GM23338 (cell line): ENCODE data around the gene CCDC174. TPM values are rescaled to one million over a fixed set of nuclear protein-coding genes. Genes with fewer than 3 reads are reported as not detected.

Experiments used
- ATAC-seq: fragments of 200-7000 bp; cut with Tn5 transposase; 3 replicates; pipeline ENCODE4 v1.9.1; 2020
- DNase-seq: peaks from one replicate; pipeline ENCODE4 v3.0.0-alpha.2; 2015; ENCODE audit warnings: low spot score
- H2AFZ ChIP-seq: fragments of 200-600 bp; sonication (generic); 2 replicates; pipeline ENCODE4 v1.8.0; 2016; ENCODE audit warnings: antibody characterized with exemption, mild to moderate bottlenecking, moderate library complexity
- H3F3A ChIP-seq: fragments of 200-600 bp; sonication (generic); replicated peaks from 2 replicates; pipeline ENCODE4 v1.8.0; 2017; ENCODE audit warnings: antibody characterized with exemption, mixed run types, low read depth
- H3K27ac ChIP-seq: fragments of 200-600 bp; sonication (generic); 2 replicates; pipeline ENCODE4 v1.6.1; 2016; ENCODE audit warnings: low read depth
- H3K27me3 ChIP-seq: fragments of 200-600 bp; sonication (generic); 2 replicates; pipeline ENCODE4 v1.8.0; 2016; ENCODE audit warnings: mild to moderate bottlenecking, mixed run types, moderate library complexity; ENCODE audit not compliant: insufficient read depth
- H3K36me3 ChIP-seq: fragments of 200-600 bp; sonication (generic); 2 replicates; pipeline ENCODE4 v1.8.0; 2016; ENCODE audit warnings: mild to moderate bottlenecking; ENCODE audit not compliant: insufficient read depth
- H3K4me1 ChIP-seq: fragments of 200-600 bp; sonication (generic); 2 replicates; pipeline ENCODE4 v1.8.0; 2016; ENCODE audit warnings: mild to moderate bottlenecking, moderate library complexity; ENCODE audit not compliant: insufficient read depth
- H3K4me2 ChIP-seq: fragments of 200-600 bp; sonication (generic); 2 replicates; pipeline ENCODE4 v1.7.1; 2017; ENCODE audit warnings: mixed run types
- H3K4me3 ChIP-seq: fragments of 200-600 bp; sonication (generic); 2 replicates; pipeline ENCODE4 v1.6.1; 2016; ENCODE audit warnings: mixed run types
- H3K79me2 ChIP-seq: fragments of 200-600 bp; sonication (generic); replicated peaks from 2 replicates; pipeline ENCODE4 v1.8.0; 2017; ENCODE audit warnings: mild to moderate bottlenecking; ENCODE audit not compliant: insufficient read depth
- H3K9me2 ChIP-seq: fragments of 200-600 bp; sonication (generic); 2 replicates; pipeline ENCODE4 v1.8.0; 2017; ENCODE audit not compliant: insufficient read depth
- H4K20me1 ChIP-seq: fragments of 200-600 bp; sonication (generic); replicated peaks from 2 replicates; pipeline ENCODE4 v1.8.0; 2017; ENCODE audit warnings: mild to moderate bottlenecking; ENCODE audit not compliant: insufficient read depth
- H3K27ac Mint-ChIP-seq: 2 replicates; pipeline ENCODE4 v1.8.0; 2020; ENCODE audit warnings: inconsistent platforms, mild to moderate bottlenecking, moderate library complexity, mixed read lengths
- H3K27me3 Mint-ChIP-seq: 3 replicates; pipeline ENCODE4 v1.8.0; 2022; ENCODE audit warnings: low read depth, mild to moderate bottlenecking, moderate library complexity, mixed read lengths, inconsistent platforms; ENCODE audit not compliant: insufficient read depth, poor library complexity
- H3K36me3 Mint-ChIP-seq: 3 replicates; pipeline ENCODE4 v1.8.0; 2021; ENCODE audit warnings: low read depth, mild to moderate bottlenecking, inconsistent platforms, moderate library complexity, mixed read lengths
- H3K4me1 Mint-ChIP-seq: 3 replicates; pipeline ENCODE4 v1.8.0; 2020; ENCODE audit warnings: mild to moderate bottlenecking, inconsistent platforms, mixed read lengths
- H3K4me3 Mint-ChIP-seq: 3 replicates; pipeline ENCODE4 v1.8.0; 2021; ENCODE audit warnings: moderate library complexity, mild to moderate bottlenecking, inconsistent platforms, mixed read lengths
- H3K9me3 Mint-ChIP-seq: 3 replicates; pipeline ENCODE4 v1.8.0; 2020; ENCODE audit warnings: moderate library complexity, mild to moderate bottlenecking, inconsistent platforms, mixed read lengths
- CREB1 ChIP-seq: fragments of 250-450 bp; sonication (Bioruptor Pico); IDR thresholded peaks from 2 replicates; pipeline ENCODE4 v1.5.0; 2020; ENCODE audit warnings: low read depth, mild to moderate bottlenecking, moderate library complexity
- CTCF ChIP-seq, 2 experiments: fragments of 200-600 bp in 1 of 2; sonication (generic) in 1 of 2; conservative IDR thresholded peaks; 2 replicates each; pipeline versions ENCODE4 v1.5.1 to v1.6.1; 2016 to 2017; ENCODE audit warnings: antibody characterized with exemption in 2 of 2, low read depth in 2 of 2, mild to moderate bottlenecking in 2 of 2, moderate library complexity in 1 of 2
- EZH2 ChIP-seq: fragments of 200-600 bp; sonication (generic); IDR thresholded peaks from one replicate; pipeline ENCODE4 v1.8.0; 2017; ENCODE audit warnings: antibody characterized with exemption, mild to moderate bottlenecking, low read depth; ENCODE audit not compliant: unreplicated experiment
- EZH2phosphoT487 ChIP-seq: fragments of 200-600 bp; sonication (generic); IDR thresholded peaks from one replicate; pipeline ENCODE4 v1.8.1; 2018; ENCODE audit warnings: antibody characterized with exemption; ENCODE audit not compliant: unreplicated experiment
- JUNB ChIP-seq: IDR thresholded peaks from one replicate; pipeline ENCODE4 v1.6.1; 2016; ENCODE audit warnings: antibody characterized with exemption; ENCODE audit not compliant: unreplicated experiment
- NANOG ChIP-seq: IDR thresholded peaks from 2 replicates; pipeline ENCODE4 v1.6.1; 2016; ENCODE audit warnings: antibody characterized with exemption, borderline replicate concordance
- POLR2AphosphoS5 ChIP-seq: IDR thresholded peaks from 2 replicates; pipeline ENCODE4 v1.6.1; 2016; ENCODE audit warnings: antibody characterized with exemption, low read depth
- STAT1 ChIP-seq: IDR thresholded peaks from one replicate; pipeline ENCODE4 v1.6.1; 2016; ENCODE audit warnings: antibody characterized with exemption; ENCODE audit not compliant: unreplicated experiment
- ZNF114 ChIP-seq: fragments of 250-450 bp; sonication (Bioruptor Pico); IDR thresholded peaks from 2 replicates; pipeline ENCODE4 v1.5.0; 2020; ENCODE audit warnings: mild to moderate bottlenecking, moderate library complexity
- ZNF331 ChIP-seq: fragments of 250-450 bp; sonication (Bioruptor Pico); IDR thresholded peaks from 2 replicates; pipeline ENCODE4 v1.5.0; 2020; ENCODE audit warnings: low read depth, mild to moderate bottlenecking, moderate library complexity
- polyA plus RNA-seq: library from polyadenylated mRNA; unstranded; fragments of >200 nt; fragmentation: Nextera tagmentation; extraction: Ambion mirVana; gene quantifications from 2 replicates; pipeline ENCODE4 v1.2.1, GENCODE V29; 2016
- total RNA-seq: library from RNA; depleted of rRNA; stranded (reverse); fragments of >200 nt; shearing (Covaris generic); gene quantifications from 2 replicates; pipeline ENCODE4 v1.2.3, GENCODE V29; 2014
- TF ChIP-seq, protein P1 (sequence below): fragments of 250-450 bp; sonication (Bioruptor Pico); IDR thresholded peaks from 2 replicates; pipeline ENCODE4 v1.5.0; 2020; ENCODE audit warnings: mild to moderate bottlenecking, moderate library complexity
- TF ChIP-seq, protein P2 (sequence below): IDR thresholded peaks from one replicate; pipeline ENCODE4 v1.6.1; 2018; ENCODE audit warnings: antibody characterized with exemption; ENCODE audit not compliant: unreplicated experiment
- TF ChIP-seq, protein P3 (sequence below): IDR thresholded peaks from 2 replicates; pipeline ENCODE4 v1.6.1; 2016; ENCODE audit warnings: antibody characterized with exemption

Gene CCDC174
- total and polyA plus RNA-seq, 2 experiments from 2014 or later, result 11.2 to 46.3 TPM

GRCh38 chr3:14647976-14648955, 3.3 kb upstream of the CCDC174 start:
- Histone ChIP-seq H3K27ac (no peak overlapping the region), H3K9me2 (0 out of 2 replicates have a peak, but pooled peaks cover 4% of the 10 kb centered on the region), H4K20me1 (no peaks in the 10 kb centered on the region), H3K36me3 (no peaks in the 10 kb centered on the region), H3K4me3 (no peak overlapping the region), H3K4me2 (no peak overlapping the region), H3K27me3 (peaks cover 2% of the 10 kb centered on the region; the same call in 1 of the 2 replicates), H3F3A (no peaks in the 10 kb centered on the region), H2AFZ (no peak overlapping the region), H3K4me1 (peaks cover 9% of the 10 kb centered on the region; the same call in 1 of the 2 replicates), H3K79me2 (peaks cover 13% of the 10 kb centered on the region)
- H3K27ac Mint-ChIP-seq, result no peak overlapping the region
- DNase-seq (no peak), ATAC-seq (no peak)
- no peaks in the 10 kb centered on the region for H3K36me3 Mint-ChIP-seq
- H3K27me3 Mint-ChIP-seq, result peaks cover 5% of the 10 kb centered on the region
- H3K9me3 Mint-ChIP-seq, result peaks cover 2% of the 10 kb centered on the region; the same call in 1 of the 3 replicates
- TF ChIP-seq EZH2 (no peak), CTCF (conservative IDR thresholded peaks at IDR 0.05; ENCODE audit: low read depth in 2 of 2) (no peak), ZNF331 (CRISPR knock-in tag) (no peak), POLR2AphosphoS5 (no peak), ZNF114 (CRISPR knock-in tag) (no peak), NANOG (no peak), JUNB (no peak), CREB1 (CRISPR knock-in tag) (no peak), STAT1 (no peak), EZH2phosphoT487 (no peak)
- TF ChIP-seq, protein P1, sequence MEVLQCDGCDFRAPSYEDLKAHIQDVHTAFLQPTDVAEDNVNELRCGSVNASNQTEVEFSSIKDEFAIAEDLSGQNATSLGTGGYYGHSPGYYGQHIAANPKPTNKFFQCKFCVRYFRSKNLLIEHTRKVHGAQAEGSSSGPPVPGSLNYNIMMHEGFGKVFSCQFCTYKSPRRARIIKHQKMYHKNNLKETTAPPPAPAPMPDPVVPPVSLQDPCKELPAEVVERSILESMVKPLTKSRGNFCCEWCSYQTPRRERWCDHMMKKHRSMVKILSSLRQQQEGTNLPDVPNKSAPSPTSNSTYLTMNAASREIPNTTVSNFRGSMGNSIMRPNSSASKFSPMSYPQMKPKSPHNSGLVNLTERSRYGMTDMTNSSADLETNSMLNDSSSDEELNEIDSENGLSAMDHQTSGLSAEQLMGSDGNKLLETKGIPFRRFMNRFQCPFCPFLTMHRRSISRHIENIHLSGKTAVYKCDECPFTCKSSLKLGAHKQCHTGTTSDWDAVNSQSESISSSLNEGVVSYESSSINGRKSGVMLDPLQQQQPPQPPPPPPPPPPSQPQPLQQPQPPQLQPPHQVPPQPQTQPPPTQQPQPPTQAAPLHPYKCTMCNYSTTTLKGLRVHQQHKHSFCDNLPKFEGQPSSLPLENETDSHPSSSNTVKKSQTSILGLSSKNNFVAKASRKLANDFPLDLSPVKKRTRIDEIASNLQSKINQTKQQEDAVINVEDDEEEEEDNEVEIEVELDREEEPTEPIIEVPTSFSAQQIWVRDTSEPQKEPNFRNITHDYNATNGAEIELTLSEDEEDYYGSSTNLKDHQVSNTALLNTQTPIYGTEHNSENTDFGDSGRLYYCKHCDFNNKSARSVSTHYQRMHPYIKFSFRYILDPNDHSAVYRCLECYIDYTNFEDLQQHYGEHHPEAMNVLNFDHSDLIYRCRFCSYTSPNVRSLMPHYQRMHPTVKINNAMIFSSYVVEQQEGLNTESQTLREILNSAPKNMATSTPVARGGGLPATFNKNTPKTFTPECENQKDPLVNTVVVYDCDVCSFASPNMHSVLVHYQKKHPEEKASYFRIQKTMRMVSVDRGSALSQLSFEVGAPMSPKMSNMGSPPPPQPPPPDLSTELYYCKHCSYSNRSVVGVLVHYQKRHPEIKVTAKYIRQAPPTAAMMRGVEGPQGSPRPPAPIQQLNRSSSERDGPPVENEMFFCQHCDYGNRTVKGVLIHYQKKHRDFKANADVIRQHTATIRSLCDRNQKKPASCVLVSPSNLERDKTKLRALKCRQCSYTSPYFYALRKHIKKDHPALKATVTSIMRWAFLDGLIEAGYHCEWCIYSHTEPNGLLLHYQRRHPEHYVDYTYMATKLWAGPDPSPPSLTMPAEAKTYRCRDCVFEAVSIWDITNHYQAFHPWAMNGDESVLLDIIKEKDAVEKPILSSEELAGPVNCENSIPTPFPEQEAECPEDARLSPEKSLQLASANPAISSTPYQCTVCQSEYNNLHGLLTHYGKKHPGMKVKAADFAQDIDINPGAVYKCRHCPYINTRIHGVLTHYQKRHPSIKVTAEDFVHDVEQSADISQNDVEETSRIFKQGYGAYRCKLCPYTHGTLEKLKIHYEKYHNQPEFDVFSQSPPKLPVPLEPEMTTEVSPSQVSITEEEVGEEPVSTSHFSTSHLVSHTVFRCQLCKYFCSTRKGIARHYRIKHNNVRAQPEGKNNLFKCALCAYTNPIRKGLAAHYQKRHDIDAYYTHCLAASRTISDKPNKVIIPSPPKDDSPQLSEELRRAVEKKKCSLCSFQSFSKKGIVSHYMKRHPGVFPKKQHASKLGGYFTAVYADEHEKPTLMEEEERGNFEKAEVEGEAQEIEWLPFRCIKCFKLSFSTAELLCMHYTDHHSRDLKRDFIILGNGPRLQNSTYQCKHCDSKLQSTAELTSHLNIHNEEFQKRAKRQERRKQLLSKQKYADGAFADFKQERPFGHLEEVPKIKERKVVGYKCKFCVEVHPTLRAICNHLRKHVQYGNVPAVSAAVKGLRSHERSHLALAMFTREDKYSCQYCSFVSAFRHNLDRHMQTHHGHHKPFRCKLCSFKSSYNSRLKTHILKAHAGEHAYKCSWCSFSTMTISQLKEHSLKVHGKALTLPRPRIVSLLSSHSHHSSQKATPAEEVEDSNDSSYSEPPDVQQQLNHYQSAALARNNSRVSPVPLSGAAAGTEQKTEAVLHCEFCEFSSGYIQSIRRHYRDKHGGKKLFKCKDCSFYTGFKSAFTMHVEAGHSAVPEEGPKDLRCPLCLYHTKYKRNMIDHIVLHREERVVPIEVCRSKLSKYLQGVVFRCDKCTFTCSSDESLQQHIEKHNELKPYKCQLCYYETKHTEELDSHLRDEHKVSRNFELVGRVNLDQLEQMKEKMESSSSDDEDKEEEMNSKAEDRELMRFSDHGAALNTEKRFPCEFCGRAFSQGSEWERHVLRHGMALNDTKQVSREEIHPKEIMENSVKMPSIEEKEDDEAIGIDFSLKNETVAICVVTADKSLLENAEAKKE (CRISPR knock-in tag), result no peak
- TF ChIP-seq, protein P2, sequence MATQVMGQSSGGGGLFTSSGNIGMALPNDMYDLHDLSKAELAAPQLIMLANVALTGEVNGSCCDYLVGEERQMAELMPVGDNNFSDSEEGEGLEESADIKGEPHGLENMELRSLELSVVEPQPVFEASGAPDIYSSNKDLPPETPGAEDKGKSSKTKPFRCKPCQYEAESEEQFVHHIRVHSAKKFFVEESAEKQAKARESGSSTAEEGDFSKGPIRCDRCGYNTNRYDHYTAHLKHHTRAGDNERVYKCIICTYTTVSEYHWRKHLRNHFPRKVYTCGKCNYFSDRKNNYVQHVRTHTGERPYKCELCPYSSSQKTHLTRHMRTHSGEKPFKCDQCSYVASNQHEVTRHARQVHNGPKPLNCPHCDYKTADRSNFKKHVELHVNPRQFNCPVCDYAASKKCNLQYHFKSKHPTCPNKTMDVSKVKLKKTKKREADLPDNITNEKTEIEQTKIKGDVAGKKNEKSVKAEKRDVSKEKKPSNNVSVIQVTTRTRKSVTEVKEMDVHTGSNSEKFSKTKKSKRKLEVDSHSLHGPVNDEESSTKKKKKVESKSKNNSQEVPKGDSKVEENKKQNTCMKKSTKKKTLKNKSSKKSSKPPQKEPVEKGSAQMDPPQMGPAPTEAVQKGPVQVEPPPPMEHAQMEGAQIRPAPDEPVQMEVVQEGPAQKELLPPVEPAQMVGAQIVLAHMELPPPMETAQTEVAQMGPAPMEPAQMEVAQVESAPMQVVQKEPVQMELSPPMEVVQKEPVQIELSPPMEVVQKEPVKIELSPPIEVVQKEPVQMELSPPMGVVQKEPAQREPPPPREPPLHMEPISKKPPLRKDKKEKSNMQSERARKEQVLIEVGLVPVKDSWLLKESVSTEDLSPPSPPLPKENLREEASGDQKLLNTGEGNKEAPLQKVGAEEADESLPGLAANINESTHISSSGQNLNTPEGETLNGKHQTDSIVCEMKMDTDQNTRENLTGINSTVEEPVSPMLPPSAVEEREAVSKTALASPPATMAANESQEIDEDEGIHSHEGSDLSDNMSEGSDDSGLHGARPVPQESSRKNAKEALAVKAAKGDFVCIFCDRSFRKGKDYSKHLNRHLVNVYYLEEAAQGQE, result no peak
- TF ChIP-seq, protein P3, sequence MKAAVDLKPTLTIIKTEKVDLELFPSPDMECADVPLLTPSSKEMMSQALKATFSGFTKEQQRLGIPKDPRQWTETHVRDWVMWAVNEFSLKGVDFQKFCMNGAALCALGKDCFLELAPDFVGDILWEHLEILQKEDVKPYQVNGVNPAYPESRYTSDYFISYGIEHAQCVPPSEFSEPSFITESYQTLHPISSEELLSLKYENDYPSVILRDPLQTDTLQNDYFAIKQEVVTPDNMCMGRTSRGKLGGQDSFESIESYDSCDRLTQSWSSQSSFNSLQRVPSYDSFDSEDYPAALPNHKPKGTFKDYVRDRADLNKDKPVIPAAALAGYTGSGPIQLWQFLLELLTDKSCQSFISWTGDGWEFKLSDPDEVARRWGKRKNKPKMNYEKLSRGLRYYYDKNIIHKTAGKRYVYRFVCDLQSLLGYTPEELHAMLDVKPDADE, result no peak
- H3K4me3 Mint-ChIP-seq, result no peak overlapping the region
- peaks cover 5% of the 10 kb centered on the region; the same call in 2 of the 3 replicates for H3K4me1 Mint-ChIP-seq
